Measurements from ENCODE around the gene STH.

DNA sequence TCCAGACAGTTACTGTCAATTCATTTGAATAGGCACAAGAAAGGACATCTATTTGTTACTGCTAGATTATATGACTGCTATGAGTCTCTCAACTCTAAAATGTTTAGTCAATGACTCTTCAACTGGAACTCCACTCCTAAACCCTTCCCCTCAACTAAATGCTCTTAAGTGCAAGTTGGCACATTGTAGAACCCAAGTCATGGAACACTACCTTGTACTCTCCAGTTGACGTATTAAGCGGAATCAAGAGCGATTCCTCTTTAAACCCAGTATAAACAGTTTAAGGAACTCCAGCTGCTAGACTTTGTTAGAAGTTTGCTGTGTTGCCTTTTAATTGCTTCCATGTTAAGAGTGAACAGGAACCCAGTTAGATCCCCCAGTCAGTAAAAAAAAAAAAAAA, 44.6 kb downstream of the STH start:
- TF ChIP-seq, protein P1, sequence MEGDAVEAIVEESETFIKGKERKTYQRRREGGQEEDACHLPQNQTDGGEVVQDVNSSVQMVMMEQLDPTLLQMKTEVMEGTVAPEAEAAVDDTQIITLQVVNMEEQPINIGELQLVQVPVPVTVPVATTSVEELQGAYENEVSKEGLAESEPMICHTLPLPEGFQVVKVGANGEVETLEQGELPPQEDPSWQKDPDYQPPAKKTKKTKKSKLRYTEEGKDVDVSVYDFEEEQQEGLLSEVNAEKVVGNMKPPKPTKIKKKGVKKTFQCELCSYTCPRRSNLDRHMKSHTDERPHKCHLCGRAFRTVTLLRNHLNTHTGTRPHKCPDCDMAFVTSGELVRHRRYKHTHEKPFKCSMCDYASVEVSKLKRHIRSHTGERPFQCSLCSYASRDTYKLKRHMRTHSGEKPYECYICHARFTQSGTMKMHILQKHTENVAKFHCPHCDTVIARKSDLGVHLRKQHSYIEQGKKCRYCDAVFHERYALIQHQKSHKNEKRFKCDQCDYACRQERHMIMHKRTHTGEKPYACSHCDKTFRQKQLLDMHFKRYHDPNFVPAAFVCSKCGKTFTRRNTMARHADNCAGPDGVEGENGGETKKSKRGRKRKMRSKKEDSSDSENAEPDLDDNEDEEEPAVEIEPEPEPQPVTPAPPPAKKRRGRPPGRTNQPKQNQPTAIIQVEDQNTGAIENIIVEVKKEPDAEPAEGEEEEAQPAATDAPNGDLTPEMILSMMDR (IDR thresholded peaks at IDR 0.05; ENCODE audit: poor library complexity), result no peak
- no peak for TF ChIP-seq EZH2 (IDR thresholded peaks at IDR 0.05; ENCODE audit: borderline replicate concordance)

Measured in hepatocyte (in vitro differentiated cells).